HG03558 (cell line): ENCODE measurements around the gene MSI2.
"Not testable (repeated sequence)": the region's sequence is repeated elsewhere in the genome, so short reads cannot be mapped to it uniquely, and the experiment has no call there.

ENCODE experiments used
- ATAC-seq: cut with Tn5 transposase; IDR thresholded peaks from one replicate; pipeline ENCODE4 v1.9.1; 2021; ENCODE audit warnings: moderate number of reproducible peaks; ENCODE audit not compliant: unreplicated experiment; ENCODE audit errors: extremely low read depth

The MSI2 gene

GRCh38 chr17:57615836-57616757, 359.8 kb downstream of the MSI2 start:
- no peak for ATAC-seq

- no peak for ATAC-seq
These were observed 360.9 kb downstream of the MSI2 start for GRCh38 chr17:57617218-57617617.

- no peak for ATAC-seq
These were observed 363.0 kb downstream of the MSI2 start for GRCh38 chr17:57619061-57619937.

GRCh38 chr17:57620576-57620975, 364.3 kb downstream of the MSI2 start:
- ATAC-seq, result no peak

GRCh38 chr17:57621791-57622190, 365.5 kb downstream of the MSI2 start:
- not testable (repeated sequence) for ATAC-seq

GRCh38 chr17:57622306-57622682, 366.0 kb downstream of the MSI2 start:
- no peak for ATAC-seq

GRCh38 chr17:57622683-57623433, 366.5 kb downstream of the MSI2 start:
- peak; percentile 44 for ATAC-seq

GRCh38 chr17:57623620-57624019, 367.3 kb downstream of the MSI2 start:
- ATAC-seq, result no peak

GRCh38 chr17:57624386-57624785, 368.1 kb downstream of the MSI2 start:
- ATAC-seq, result no peak

- no peak for ATAC-seq
These were observed 369.2 kb downstream of the MSI2 start for GRCh38 chr17:57625511-57625910.

GRCh38 chr17:57625957-57626356, 369.6 kb downstream of the MSI2 start:
- ATAC-seq, result no peak

GRCh38 chr17:57626520-57627210, 370.3 kb downstream of the MSI2 start:
- no peak for ATAC-seq

GRCh38 chr17:57627591-57627990, 371.3 kb downstream of the MSI2 start:
- no peak for ATAC-seq

GRCh38 chr17:57628421-57628820, 372.1 kb downstream of the MSI2 start:
- ATAC-seq, result no peak

GRCh38 chr17:57629470-57629869, 373.1 kb downstream of the MSI2 start:
- ATAC-seq, result peak; percentile 41

- ATAC-seq, result no peak
These were observed 373.6 kb downstream of the MSI2 start for GRCh38 chr17:57629886-57630285.

- ATAC-seq, result no peak
These were observed 374.4 kb downstream of the MSI2 start for GRCh38 chr17:57630736-57631135.

- ATAC-seq, result no peak
These were observed 375.5 kb downstream of the MSI2 start for GRCh38 chr17:57631871-57632270.

GRCh38 chr17:57632294-57632693, 376.0 kb downstream of the MSI2 start:
- no peak for ATAC-seq

GRCh38 chr17:57633236-57633635, 376.9 kb downstream of the MSI2 start:
- no peak for ATAC-seq
